Skeletal muscle tissue (tissue), 4 donors: Measurements from ENCODE around the gene C1QTNF2. TPM values are rescaled to one million over a fixed set of nuclear protein-coding genes. Genes with fewer than 3 reads are reported as not detected.

Experiments
- H3K27ac ChIP-seq: one replicate; pipeline ENCODE4 v1.7.0; 2013; ENCODE audit warnings: mild to moderate bottlenecking, low read depth, low read length, inconsistent platforms
- H3K27me3 ChIP-seq, 3 donors: one replicate each; pipeline ENCODE4 v1.7.0; 2013; ENCODE audit warnings: low read length in 3 of 3; ENCODE audit not compliant: control insufficient read depth in 3 of 3, insufficient read depth in 3 of 3
- H3K36me3 ChIP-seq, 3 donors: one replicate each; pipeline ENCODE4 v1.7.0; 2013; ENCODE audit warnings: low read length in 3 of 3; ENCODE audit not compliant: control insufficient read depth in 3 of 3, insufficient read depth in 3 of 3
- H3K4me1 ChIP-seq, 3 donors: one replicate each; pipeline ENCODE4 v1.7.0; 2013; ENCODE audit warnings: low read length in 3 of 3, mild to moderate bottlenecking in 3 of 3; ENCODE audit not compliant: control insufficient read depth in 3 of 3, insufficient read depth in 3 of 3
- H3K4me3 ChIP-seq, 3 donors: one replicate each; pipeline ENCODE4 v1.7.0; 2013; ENCODE audit warnings: low read length in 3 of 3
- H3K9ac ChIP-seq, 3 donors: one replicate each; pipeline ENCODE4 v1.7.0; 2013; ENCODE audit warnings: low read length in 3 of 3, mild to moderate bottlenecking in 3 of 3, moderate library complexity in 2 of 3, low read depth in 1 of 3
- H3K9me3 ChIP-seq, 3 donors: one replicate each; pipeline ENCODE4 v1.7.0; 2013; ENCODE audit warnings: low read length in 3 of 3; ENCODE audit not compliant: control insufficient read depth in 3 of 3
- total RNA-seq: library from RNA; depleted of rRNA; stranded (reverse); fragments of >200 nt; gene quantifications from one replicate; pipeline ENCODE4 v1.2.3, GENCODE V29; 2014
- donor health status: Osteomylitis.

C1QTNF2 gene
- total RNA-seq, 1 donor from 2014 or later = 15.1 TPM

DNA sequence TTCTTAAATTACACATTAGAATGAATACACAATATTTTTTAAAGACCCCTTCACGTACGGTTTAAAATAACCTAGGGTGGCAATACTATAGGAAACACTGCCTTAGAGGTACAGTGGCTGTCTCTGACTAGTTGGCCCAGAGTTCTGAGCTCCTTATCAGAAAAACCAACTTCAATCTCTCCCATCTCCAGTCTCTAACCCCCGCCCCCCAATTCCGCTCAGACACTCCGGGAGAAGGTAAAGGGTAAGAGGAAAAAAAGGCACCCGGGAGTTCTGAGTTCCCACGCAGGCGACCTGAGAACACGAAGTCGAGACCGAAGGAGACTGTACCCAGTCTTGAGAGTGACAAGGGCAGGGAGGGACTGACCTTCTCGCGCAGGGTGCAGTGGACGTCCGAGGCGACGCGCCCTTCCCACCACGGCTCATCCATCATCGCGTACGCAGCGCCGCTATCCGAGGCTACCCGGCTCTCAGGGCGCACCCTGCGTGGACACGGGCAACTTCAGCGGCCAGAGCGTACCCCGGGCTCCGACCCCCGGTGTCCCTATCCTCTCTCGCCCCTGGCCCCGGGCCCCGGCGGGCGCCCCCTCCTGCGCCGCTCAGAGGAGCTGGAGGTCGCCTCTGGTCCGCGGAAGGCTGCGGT, 58.8 kb downstream of the C1QTNF2 start:
- peak overlapping the region in 1 of 3 donors; percentile 15 for H3K9ac ChIP-seq
- peak overlapping the region; percentile 45 to 65 (median 62) for H3K4me3 ChIP-seq
- H3K4me1 ChIP-seq = peaks cover 3 to 10% (median 5%) of the 10 kb centered on the region in 3 donors
- no peaks in the 10 kb centered on the region for H3K36me3 ChIP-seq
- peaks cover 5 to 40% (median 22%) of the 10 kb centered on the region in 3 donors for H3K27me3 ChIP-seq
- H3K9me3 ChIP-seq = no peaks in the 10 kb centered on the region
- H3K27ac ChIP-seq = no peak overlapping the region

DNA sequence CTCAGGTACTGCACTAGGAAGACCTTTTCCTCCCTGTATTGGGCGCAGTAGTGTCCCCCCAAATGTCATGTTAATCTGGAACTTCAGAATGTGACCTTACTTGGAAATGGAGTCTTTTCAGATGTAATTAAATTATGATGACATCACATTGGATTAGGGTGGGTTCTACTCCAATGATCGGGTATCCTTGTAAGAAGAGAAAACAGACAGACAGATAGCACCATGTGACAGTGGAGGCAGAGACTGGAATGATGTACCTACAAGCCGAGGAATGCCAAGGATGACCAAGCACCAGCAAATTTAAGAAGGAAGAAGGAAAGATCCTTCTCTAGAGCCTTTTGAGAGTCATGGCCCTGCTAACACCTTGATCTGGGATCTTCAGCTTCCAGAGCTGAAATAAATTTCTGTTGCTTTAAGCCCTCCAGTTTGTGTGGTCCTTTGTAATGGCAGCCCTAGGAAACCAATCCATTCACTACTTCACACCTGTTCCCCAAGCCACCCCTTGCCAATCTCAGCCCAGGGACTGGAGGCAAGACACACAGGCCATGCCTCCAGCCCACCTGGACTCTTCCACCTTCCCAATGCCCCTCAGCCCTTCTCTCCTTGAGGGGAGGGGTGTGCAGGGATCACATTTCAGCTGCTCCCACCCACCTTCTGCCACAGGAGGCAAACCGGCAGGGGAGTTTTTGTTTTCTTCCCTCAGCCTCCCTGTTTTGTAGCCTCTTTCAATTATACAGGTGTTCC, 59.7 kb downstream of the C1QTNF2 start:
- Histone ChIP-seq H3K36me3 (no peaks in the 10 kb centered on the region), H3K27me3 (peaks cover 5 to 40% (median 22%) of the 10 kb centered on the region in 3 donors), H3K9me3 (no peaks in the 10 kb centered on the region), H3K9ac (no peak overlapping the region), H3K4me1 (peaks cover 3 to 10% (median 5%) of the 10 kb centered on the region in 3 donors), H3K4me3 (no peak overlapping the region), H3K27ac (no peak overlapping the region)

DNA sequence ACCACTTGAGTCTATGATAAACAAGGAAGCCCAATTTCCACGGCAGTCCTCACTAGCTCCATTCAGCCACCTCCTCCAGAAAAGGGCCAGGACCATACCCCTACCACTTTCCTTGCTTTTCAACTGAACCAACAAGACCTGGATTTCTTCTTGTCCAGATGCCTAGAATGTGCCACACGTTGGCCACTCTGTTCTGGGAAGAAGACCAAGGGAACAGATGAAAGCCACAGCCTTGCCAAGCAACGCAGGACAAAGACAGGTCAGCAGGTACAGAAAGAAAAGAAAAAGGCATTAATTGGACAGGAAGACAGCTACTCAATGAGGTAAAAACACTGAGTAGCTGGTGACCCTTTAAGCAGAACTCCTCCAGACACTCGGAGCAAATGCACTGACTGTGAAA, 60.3 kb downstream of the C1QTNF2 start:
- H3K27ac ChIP-seq = no peak overlapping the region

DNA sequence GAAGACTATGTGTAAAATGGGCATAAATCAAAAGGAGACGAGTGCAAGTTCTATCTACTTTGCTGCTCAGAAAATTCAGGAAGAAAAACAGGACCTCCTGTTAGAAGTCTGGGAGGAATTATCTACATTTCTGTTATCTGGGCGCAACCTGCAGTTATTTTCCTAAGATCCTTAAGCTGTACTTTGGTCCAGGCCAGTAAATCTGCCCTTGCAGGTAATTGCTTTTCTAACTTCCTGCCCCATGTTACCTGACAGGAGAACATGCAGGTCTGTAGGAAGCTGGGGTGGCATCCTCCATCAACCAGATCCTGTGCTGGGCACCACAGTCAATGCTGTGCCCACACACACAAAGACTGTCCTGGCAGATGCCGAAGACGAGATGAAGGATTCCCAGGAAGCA, 63.7 kb downstream of the C1QTNF2 start:
- no peaks in the 10 kb centered on the region for H3K36me3 ChIP-seq
- H3K27ac ChIP-seq = no peak overlapping the region
- no peak overlapping the region for H3K9ac ChIP-seq
- H3K4me3 ChIP-seq = no peak overlapping the region
- H3K9me3 ChIP-seq = no peaks in the 10 kb centered on the region
- H3K27me3 ChIP-seq = peaks cover 0 to 24% (median 8%) of the 10 kb centered on the region in 3 donors
- peaks cover 0 to 3% (median 2%) of the 10 kb centered on the region in 3 donors for H3K4me1 ChIP-seq

More for the DNA sequence above, 60.3 kb downstream of the C1QTNF2 start:
- Histone ChIP-seq H3K9ac (no peak overlapping the region), H3K36me3 (no peaks in the 10 kb centered on the region), H3K27me3 (peaks cover 5 to 40% (median 22%) of the 10 kb centered on the region in 3 donors), H3K4me3 (no peak overlapping the region), H3K9me3 (no peaks in the 10 kb centered on the region), H3K4me1 (peaks cover 3 to 10% (median 5%) of the 10 kb centered on the region in 3 donors)

DNA sequence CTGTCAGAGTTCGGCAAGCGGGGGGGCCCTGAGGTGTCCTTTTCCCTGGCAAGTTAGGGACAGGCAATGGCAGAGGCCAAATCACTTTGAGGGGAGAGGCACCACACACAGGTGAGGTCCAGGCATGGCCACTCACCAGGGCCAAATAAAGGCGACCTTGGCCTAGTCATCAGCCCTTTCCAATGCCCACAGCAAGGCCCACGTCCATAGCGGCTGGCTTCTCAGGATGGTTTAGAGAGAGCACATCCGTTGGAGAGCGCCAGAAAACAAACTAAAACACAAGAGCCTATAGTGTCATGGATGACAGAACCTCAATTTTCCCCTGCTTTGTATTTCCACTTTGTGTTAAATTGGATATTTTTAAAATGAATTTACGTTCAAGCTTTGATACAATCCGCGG, 65.1 kb downstream of the C1QTNF2 start:
- Histone ChIP-seq H3K27me3 (peaks cover 0 to 12% (median 0%) of the 10 kb centered on the region in 3 donors), H3K4me3 (no peak overlapping the region), H3K36me3 (no peaks in the 10 kb centered on the region), H3K9me3 (no peaks in the 10 kb centered on the region), H3K27ac (no peak overlapping the region), H3K9ac (no peak overlapping the region), H3K4me1 (no peaks in the 10 kb centered on the region)

DNA sequence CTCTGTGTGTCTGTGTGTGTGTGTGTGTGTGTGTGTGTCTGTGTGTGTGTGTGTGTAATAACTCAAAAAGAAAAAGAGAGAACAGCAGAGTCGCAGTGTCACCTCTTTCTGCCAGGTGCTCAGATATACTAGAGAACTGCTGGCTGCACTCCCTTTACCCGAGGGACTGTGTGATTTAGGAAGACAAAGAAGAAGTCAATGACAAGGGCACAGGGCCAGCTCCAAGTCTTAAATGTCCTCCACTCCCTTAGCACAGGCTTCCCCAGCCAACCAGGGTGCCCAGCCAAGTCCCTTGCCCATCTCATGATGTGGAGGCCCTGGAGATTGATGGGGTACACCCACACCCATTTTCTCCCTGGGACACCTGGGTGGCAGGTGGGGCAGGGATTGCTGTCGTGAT, 66.7 kb downstream of the C1QTNF2 start:
- Histone ChIP-seq H3K36me3 (no peaks in the 10 kb centered on the region), H3K27ac (no peak overlapping the region), H3K9ac (no peak overlapping the region), H3K27me3 (peaks cover 0 to 4% (median 0%) of the 10 kb centered on the region in 3 donors), H3K4me1 (no peaks in the 10 kb centered on the region), H3K4me3 (no peak overlapping the region), H3K9me3 (no peaks in the 10 kb centered on the region)

DNA sequence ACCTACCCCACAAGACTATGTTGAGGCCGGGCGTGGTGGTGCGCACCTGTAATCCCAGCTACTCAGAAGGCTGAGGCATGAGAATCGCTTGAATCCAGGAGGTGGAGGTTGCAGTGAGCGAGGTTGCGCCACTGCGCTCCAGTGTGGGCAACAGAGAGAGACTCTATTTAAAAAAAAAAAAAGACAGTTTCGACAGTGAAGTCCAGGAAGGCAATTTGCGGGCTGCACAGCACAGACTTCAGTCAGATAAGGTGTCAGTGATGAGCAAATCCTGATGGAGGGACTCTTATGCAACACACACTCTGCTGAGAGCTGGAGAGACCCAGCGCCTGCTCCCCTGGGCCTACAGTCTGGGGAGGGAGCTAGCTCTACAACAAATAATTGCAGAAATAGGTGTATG, 72.2 kb downstream of the C1QTNF2 start:
- Histone ChIP-seq H3K4me1 (no peaks in the 10 kb centered on the region), H3K4me3 (no peak overlapping the region), H3K27ac (no peak overlapping the region), H3K36me3 (no peaks in the 10 kb centered on the region), H3K9me3 (no peaks in the 10 kb centered on the region), H3K9ac (no peak overlapping the region), H3K27me3 (no peaks in the 10 kb centered on the region)

DNA sequence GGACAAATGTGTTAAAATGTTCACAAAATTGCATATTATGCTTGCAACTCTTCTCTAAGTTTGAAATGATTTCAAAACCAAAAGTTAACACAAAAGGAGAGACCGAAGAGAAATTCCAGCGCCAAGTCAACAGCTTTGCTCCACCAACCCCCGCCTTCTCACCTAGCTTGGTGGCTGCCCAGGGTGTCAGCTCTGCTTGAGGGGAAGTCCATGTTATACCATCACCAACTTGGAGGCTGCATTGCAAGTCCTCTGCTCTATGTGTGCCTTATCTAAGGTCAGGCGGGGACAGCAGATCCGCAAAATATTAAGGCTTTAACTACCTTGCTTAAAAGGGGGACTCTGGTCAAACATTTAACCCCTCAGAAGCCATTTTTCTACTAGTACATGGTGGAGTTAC, 72.7 kb downstream of the C1QTNF2 start:
- Histone ChIP-seq H3K4me3 (no peak overlapping the region), H3K9me3 (no peaks in the 10 kb centered on the region), H3K4me1 (no peaks in the 10 kb centered on the region), H3K9ac (no peak overlapping the region), H3K36me3 (no peaks in the 10 kb centered on the region), H3K27ac (no peak overlapping the region), H3K27me3 (no peaks in the 10 kb centered on the region)
